Adrenal gland (tissue), 12 donors: ENCODE data around the gene ZNF324. TPM values are rescaled to one million over a fixed set of nuclear protein-coding genes. Genes with fewer than 3 reads are reported as not detected.

Experiments
- DNase-seq, 7 donors: peaks; one replicate each; pipeline ENCODE4 v3.0.0-alpha.2; 2019 to 2020
- H3K27ac ChIP-seq, 5 donors: fragments of 200-600 bp; sonication (generic) in 4 of 5; 1 replicate in 3 of 5; 2 replicates in 2 of 5; pipeline versions ENCODE4 v1.5.1 to v1.8.0; 2016 to 2020; ENCODE audit warnings: mild to moderate bottlenecking in 1 of 5
- H3K27me3 ChIP-seq: fragments of 200-600 bp; 2 replicates; pipeline ENCODE4 v1.8.0; 2021
- H3K36me3 ChIP-seq, 2 donors: fragments of 200-600 bp; replicated peaks in 1 of 2; 1 replicate in 1 of 2; 2 replicates in 1 of 2; pipeline versions ENCODE4 v1.5.1 to v1.8.0; 2018 to 2022
- H3K4me1 ChIP-seq, 2 donors: fragments of 200-600 bp; replicated peaks in 1 of 2; 1 replicate in 1 of 2; 2 replicates in 1 of 2; pipeline versions ENCODE4 v1.5.1 to v1.8.0; 2018 to 2021
- H3K4me3 ChIP-seq, 4 donors: fragments of 200-600 bp; sonication (generic) in 3 of 4; one replicate each; pipeline ENCODE4 v1.5.1; 2016 to 2018
- H3K9me3 ChIP-seq, 3 donors: fragments of 200-600 bp; sonication (generic) in 1 of 3; replicated peaks in 1 of 3; 1 replicate in 2 of 3; 2 replicates in 1 of 3; pipeline versions ENCODE4 v1.5.1 to v1.8.0; 2016 to 2021
- CTCF ChIP-seq, 6 experiments: fragments of 450-650 bp in 4 of 6; fragments of 200-600 bp in 2 of 6; sonication (generic) in 1 of 6; IDR thresholded peaks; 1 replicate in 5 of 6; 2 replicates in 1 of 6; pipeline versions ENCODE4 v1.5.1 to v1.8.0; 2016 to 2021; ENCODE audit warnings: antibody characterized with exemption in 6 of 6, mild to moderate bottlenecking in 2 of 6, moderate library complexity in 1 of 6
- POLR2A ChIP-seq, 2 donors: fragments of 450-650 bp; IDR thresholded peaks; one replicate each; pipeline ENCODE4 v1.6.1; 2017; ENCODE audit warnings: antibody characterized with exemption in 2 of 2, mild to moderate bottlenecking in 2 of 2, moderate library complexity in 1 of 2
- WGBS, 4 donors: extraction: QIAGEN DNeasy Blood & Tissue Kit in 2 of 4; methylation state at CpG; one replicate each; pipeline versions ENCODE4 v1.1.5 to v1.1.7; 2013 to 2017; 5-methylcytosine and 5-hydroxymethylcytosine counted together
- intact Hi-C, 2 donors: fragments of 100-400 bp; cut with DNase I; formaldehyde crosslinking; loops; one replicate each; pipeline versions ENCODE4 v1.14.1 to v1.15.0; 2022 to 2023
- polyA plus RNA-seq, 3 donors: library from polyadenylated mRNA; stranded (reverse); fragments of 200-250 nt in 2 of 3; fragments of 350-450 nt in 1 of 3; fragmentation: Illumina TruSeq in 1 of 3; extraction: RNeasy Lipid Tissue Mini Kit (QIAGEN cat#74804) in 1 of 3; gene quantifications; one replicate each; pipeline ENCODE4 v1.2.3, GENCODE V29; 2013 to 2014
- total RNA-seq, 9 donors: library from RNA; depleted of rRNA in 4 of 9; stranded (reverse); fragments of >200 nt in 4 of 9; fragments of 120-200 nt in 1 of 9; fragmentation: NEBNext Ultra II Directional in 1 of 9; extraction: Animal tissue kit (Norgen Biotek cat#: 25700) in 1 of 9; gene quantifications; one replicate each; pipeline versions ENCODE4 v1.1.0 to v1.2.4, GENCODE V29; 2013 to 2023
- donor health status: healthy with polysubstance abuse.
- donor health status: Bipolar disorder and iron deficiency.
- donor health status: DM: yes; HTN: yes; CAD: no.
- donor health status: DM: no; HTN: no; CAD: no.
- donor health status: DM: no; HTN: no; CAD: no.
- donor health status: DM: yes; HTN: yes; CAD: no.

The ZNF324 gene
- total and polyA plus RNA-seq, 12 donors = 2.1 to 58.3 (median 10.9) TPM

GRCh38 chr19:58479736-58480480, 13.0 kb downstream of the ZNF324 start:
- peaks cover 0 to 22% of the 10 kb centered on the region in 2 donors for H3K36me3 ChIP-seq
- H3K4me1 ChIP-seq = peaks cover 6 to 14% of the 10 kb centered on the region in 2 donors
- no peak overlapping the region for H3K4me3 ChIP-seq
- TF ChIP-seq CTCF (IDR thresholded peaks at IDR 0.05) (no peak), POLR2A (IDR thresholded peaks at IDR 0.05) (no peak)
- no peak for DNase-seq
- 89 to 95% (median 92%) methylated on average over 8 to 28 of the region's 28 CpGs for WGBS, 4 donors
- H3K27ac ChIP-seq = no peak overlapping the region
- H3K9me3 ChIP-seq = no peaks in the 10 kb centered on the region
- H3K27me3 ChIP-seq = no peaks in the 10 kb centered on the region
- intact Hi-C loops = no loop called here

DNA sequence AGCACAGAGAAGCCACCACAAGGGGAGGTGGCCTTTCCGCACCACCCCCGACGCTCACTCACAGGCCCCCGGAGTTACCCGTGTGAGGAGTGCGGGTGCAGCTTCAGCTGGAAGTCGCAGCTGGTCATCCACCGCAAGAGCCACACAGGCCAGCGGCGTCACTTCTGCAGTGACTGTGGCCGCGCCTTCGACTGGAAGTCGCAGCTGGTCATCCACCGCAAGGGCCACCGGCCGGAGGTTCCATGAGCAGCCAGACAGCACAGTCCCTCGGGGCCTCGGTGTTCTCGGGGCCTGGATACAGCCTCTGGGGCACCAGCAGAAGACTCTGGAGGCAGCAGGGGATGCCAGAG, 13.6 kb downstream of the ZNF324 start:
- intact Hi-C loops = no loop called here
- Histone ChIP-seq H3K27me3 (no peaks in the 10 kb centered on the region), H3K4me1 (peaks cover 6 to 10% of the 10 kb centered on the region in 2 donors), H3K4me3 (no peak overlapping the region), H3K9me3 (no peaks in the 10 kb centered on the region), H3K27ac (no peak overlapping the region), H3K36me3 (peaks cover 0 to 22% of the 10 kb centered on the region in 2 donors)
- 94 to 98% (median 95%) methylated on average over 4 to 20 of the region's 20 CpGs for WGBS, 4 donors
- no peak for TF ChIP-seq POLR2A (IDR thresholded peaks at IDR 0.05)
- no peak for TF ChIP-seq CTCF (IDR thresholded peaks at IDR 0.05)
- DNase-seq = no peak

- Histone ChIP-seq H3K4me3 (no peak overlapping the region), H3K9me3 (no peaks in the 10 kb centered on the region), H3K27me3 (no peaks in the 10 kb centered on the region), H3K36me3 (peaks cover 0 to 22% of the 10 kb centered on the region in 2 donors), H3K4me1 (peaks cover 6 to 10% of the 10 kb centered on the region in 2 donors), H3K27ac (no peak overlapping the region)
- peak in 1 of 7 donors; percentile 6 for DNase-seq
- TF ChIP-seq CTCF (IDR thresholded peaks at IDR 0.05) = no peak
- TF ChIP-seq POLR2A (IDR thresholded peaks at IDR 0.05) = no peak
- intact Hi-C loops = no loop called here
- 64 to 89% (median 79%) methylated on average over 2 of the region's 2 CpGs for WGBS, 4 donors
Measured at GRCh38 chr19:58480831-58481230, 14.0 kb downstream of the ZNF324 start.

GRCh38 chr19:58482372-58482771, 15.5 kb downstream of the ZNF324 start:
- H3K36me3 ChIP-seq = peaks cover 0 to 22% of the 10 kb centered on the region in 2 donors
- no peak for DNase-seq
- H3K27ac ChIP-seq = no peak overlapping the region

More at GRCh38 chr19:58482372-58482771, 15.5 kb downstream of the ZNF324 start:
- intact Hi-C loops = no loop called here
- no peak overlapping the region for H3K4me3 ChIP-seq
- H3K27me3 ChIP-seq = no peaks in the 10 kb centered on the region
- 87 to 100% (median 90%) methylated on average over 3 to 7 of the region's 7 CpGs for WGBS, 4 donors
- H3K9me3 ChIP-seq = no peaks in the 10 kb centered on the region
- no peaks in the 10 kb centered on the region for H3K4me1 ChIP-seq
- TF ChIP-seq POLR2A (IDR thresholded peaks at IDR 0.05) (no peak), CTCF (IDR thresholded peaks at IDR 0.05) (no peak)
